A549 (cell line): ENCODE results near the gene DNAJC5G.

Experiments
- RCOR1 ChIP-seq: fragments of 150-350 bp; IDR thresholded peaks from 2 replicates; pipeline ENCODE4 v1.6.1; 2014; ENCODE audit warnings: antibody characterized with exemption, low read length, low read depth
- TF ChIP-seq, protein P1 (sequence below): fragments of >200 bp; sonication (Bioruptor Twin); formaldehyde crosslinking; IDR thresholded peaks from 3 replicates; pipeline ENCODE4 v1.5.1; 2016
- TF ChIP-seq, protein P2 (sequence below): fragments of 450-650 bp; IDR thresholded peaks from 2 replicates; pipeline ENCODE4 v1.6.1; 2014; ENCODE audit warnings: antibody characterized with exemption

- TF ChIP-seq, protein P1, sequence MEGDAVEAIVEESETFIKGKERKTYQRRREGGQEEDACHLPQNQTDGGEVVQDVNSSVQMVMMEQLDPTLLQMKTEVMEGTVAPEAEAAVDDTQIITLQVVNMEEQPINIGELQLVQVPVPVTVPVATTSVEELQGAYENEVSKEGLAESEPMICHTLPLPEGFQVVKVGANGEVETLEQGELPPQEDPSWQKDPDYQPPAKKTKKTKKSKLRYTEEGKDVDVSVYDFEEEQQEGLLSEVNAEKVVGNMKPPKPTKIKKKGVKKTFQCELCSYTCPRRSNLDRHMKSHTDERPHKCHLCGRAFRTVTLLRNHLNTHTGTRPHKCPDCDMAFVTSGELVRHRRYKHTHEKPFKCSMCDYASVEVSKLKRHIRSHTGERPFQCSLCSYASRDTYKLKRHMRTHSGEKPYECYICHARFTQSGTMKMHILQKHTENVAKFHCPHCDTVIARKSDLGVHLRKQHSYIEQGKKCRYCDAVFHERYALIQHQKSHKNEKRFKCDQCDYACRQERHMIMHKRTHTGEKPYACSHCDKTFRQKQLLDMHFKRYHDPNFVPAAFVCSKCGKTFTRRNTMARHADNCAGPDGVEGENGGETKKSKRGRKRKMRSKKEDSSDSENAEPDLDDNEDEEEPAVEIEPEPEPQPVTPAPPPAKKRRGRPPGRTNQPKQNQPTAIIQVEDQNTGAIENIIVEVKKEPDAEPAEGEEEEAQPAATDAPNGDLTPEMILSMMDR, result no peak
- TF ChIP-seq, protein P2, sequence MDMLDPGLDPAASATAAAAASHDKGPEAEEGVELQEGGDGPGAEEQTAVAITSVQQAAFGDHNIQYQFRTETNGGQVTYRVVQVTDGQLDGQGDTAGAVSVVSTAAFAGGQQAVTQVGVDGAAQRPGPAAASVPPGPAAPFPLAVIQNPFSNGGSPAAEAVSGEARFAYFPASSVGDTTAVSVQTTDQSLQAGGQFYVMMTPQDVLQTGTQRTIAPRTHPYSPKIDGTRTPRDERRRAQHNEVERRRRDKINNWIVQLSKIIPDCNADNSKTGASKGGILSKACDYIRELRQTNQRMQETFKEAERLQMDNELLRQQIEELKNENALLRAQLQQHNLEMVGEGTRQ, result no peak
- TF ChIP-seq RCOR1, result no peak
Observed at GRCh38 chr2:27245116-27245515, 30.1 kb upstream of the DNAJC5G start.
